ENCODE data around the gene PERM1. TPM values are rescaled to one million over a fixed set of nuclear protein-coding genes. Genes with fewer than 3 reads are reported as not detected.

The PERM1 gene
- total and polyA plus RNA-seq, 2 of the 13 experiments (the other 11 are each of a cell fraction or from before 2014, with no cell fraction given), result 0.04 to 0.29 TPM

GRCh38 chr1:1004780-1005697 is 23.1 kb upstream of the PERM1 start (continued):
- TF ChIP-seq MTERF4 (CRISPR knock-in tag; IDR thresholded peaks at IDR 0.05) (0 out of 2 replicates have a peak, but pooled peaks have one; percentile 5), DRAP1 (CRISPR knock-in tag; IDR thresholded peaks at IDR 0.05) (0 out of 2 replicates have a peak, but pooled peaks have one; percentile 53), ZNF710 (CRISPR knock-in tag; IDR thresholded peaks at IDR 0.05; ENCODE audit: borderline replicate concordance) (0 out of 2 replicates have a peak, but pooled peaks have one; percentile 36), SOX6 (IDR thresholded peaks at IDR 0.05) (no peak), SOX6 (CRISPR knock-in tag; IDR thresholded peaks at IDR 0.05) (peak; percentile 56; the same call in 1 of the 2 replicates), ZNF563 (CRISPR knock-in tag; IDR thresholded peaks at IDR 0.05) (0 out of 2 replicates have a peak, but pooled peaks have one; percentile 20), MED1 (CRISPR knock-in tag; IDR thresholded peaks at IDR 0.05) (peak; percentile 61), RARA (CRISPR knock-in tag; IDR thresholded peaks at IDR 0.05) (peak; percentile 56), ZKSCAN1 (IDR thresholded peaks at IDR 0.05; ENCODE audit: low read length) (no peak), PHF8 (CRISPR knock-in tag; IDR thresholded peaks at IDR 0.05) (peak; percentile 54), HDAC1 (CRISPR knock-in tag; IDR thresholded peaks at IDR 0.05) (peak; percentile 65; the same call in 1 of the 2 replicates), ZNF546 (CRISPR knock-in tag; conservative IDR thresholded peaks at IDR 0.05) (0 out of 2 replicates have a peak, but pooled peaks have one; percentile 25), ZMAT3 (CRISPR knock-in tag; conservative IDR thresholded peaks at IDR 0.05) (peak; percentile 42; the same call in 1 of the 2 replicates), NR2C2 (CRISPR knock-in tag; IDR thresholded peaks at IDR 0.05; ENCODE audit: borderline replicate concordance) (0 out of 2 replicates have a peak, but pooled peaks have one; percentile 33), CHD4 (IDR thresholded peaks at IDR 0.05; ENCODE audit: borderline replicate concordance, low read length) (no peak), ZNF768 (CRISPR knock-in tag; IDR thresholded peaks at IDR 0.05) (peak; percentile 33; the same call in 1 of the 2 replicates), TFAP4 (IDR thresholded peaks at IDR 0.05; ENCODE audit: borderline replicate concordance, low read depth) (peak; percentile 88; the same call in 1 of the 2 replicates), POLR2AphosphoS5 (IDR thresholded peaks at IDR 0.05; ENCODE audit: low read depth, low read length) (peak; percentile 52), ARNT2 (CRISPR knock-in tag; IDR thresholded peaks at IDR 0.05; ENCODE audit: low read depth) (0 out of 2 replicates have a peak, but pooled peaks have one; percentile 58), ZBTB7A (CRISPR knock-in tag; IDR thresholded peaks at IDR 0.05) (peak; percentile 83)
